Gastrocnemius medialis (tissue), 4 donors: Measurements from ENCODE around the gene LGMN. TPM values are rescaled to one million over a fixed set of nuclear protein-coding genes. Genes with fewer than 3 reads are reported as not detected.

Experiments used
- ATAC-seq, 2 donors: fragments of 150-250 bp; one replicate each; pipeline ENCODE4 v1.9.1; 2016
- DNase-seq, 2 donors: peaks; one replicate each; pipeline ENCODE4 v3.0.0-alpha.2; 2019
- H3K27ac ChIP-seq, 4 donors: fragments of 200-600 bp; sonication (generic); 1 replicate in 1 of 4; 2 replicates in 3 of 4; pipeline ENCODE4 v1.5.1; 2016 to 2018; ENCODE audit warnings: mild to moderate bottlenecking in 2 of 4, moderate library complexity in 1 of 4
- H3K27me3 ChIP-seq, 3 donors: fragments of 200-600 bp; sonication (generic) in 2 of 3; 1 replicate in 1 of 3; 2 replicates in 2 of 3; pipeline versions ENCODE4 v1.5.1 to v1.6.0; 2016 to 2019; ENCODE audit warnings: mild to moderate bottlenecking in 1 of 3, moderate library complexity in 1 of 3
- H3K36me3 ChIP-seq, 2 donors: fragments of 200-600 bp; sonication (generic) in 1 of 2; one replicate each; pipeline ENCODE4 v1.5.1; 2017 to 2018
- H3K4me1 ChIP-seq, 2 donors: fragments of 200-600 bp; sonication (generic) in 1 of 2; one replicate each; pipeline ENCODE4 v1.5.1; 2016 to 2017; ENCODE audit warnings: mild to moderate bottlenecking in 2 of 2
- H3K4me3 ChIP-seq, 4 donors: fragments of 200-600 bp; sonication (generic) in 3 of 4; 1 replicate in 1 of 4; 2 replicates in 3 of 4; pipeline ENCODE4 v1.5.1; 2016 to 2019; ENCODE audit warnings: mild to moderate bottlenecking in 2 of 4
- H3K9me3 ChIP-seq, 3 donors: fragments of 200-600 bp; sonication (generic) in 2 of 3; 1 replicate in 1 of 3; 2 replicates in 2 of 3; pipeline ENCODE4 v1.5.1; 2016 to 2019
- POLR2A ChIP-seq, 2 donors: fragments of 450-650 bp; IDR thresholded peaks; one replicate each; pipeline ENCODE4 v1.6.1; 2017; ENCODE audit warnings: antibody characterized with exemption in 2 of 2, mild to moderate bottlenecking in 2 of 2, moderate library complexity in 2 of 2
- in situ Hi-C, 4 donors: fragments of 200-750 bp; cut with MboI; loops; one replicate each; pipeline versions ENCODE4 v1.15.0 to v1.8.0; 2017; ENCODE audit warnings: low sequenced_read_pairs in 4 of 4
- intact Hi-C: fragments of 100-400 bp; cut with DNase I; formaldehyde crosslinking; loops from one replicate; pipeline ENCODE4 v1.15.1; 2023; ENCODE audit warnings: low total_unique reads
- total RNA-seq, 4 donors: library from RNA; depleted of rRNA; stranded (reverse); fragments of >200 nt; gene quantifications; one replicate each; pipeline versions ENCODE4 v1.1.0 to v1.2.3, GENCODE V29; 2016
- TF ChIP-seq, protein P1 (sequence below), 5 experiments: fragments of 450-650 bp in 3 of 5; fragments of 200-600 bp in 2 of 5; sonication (generic) in 2 of 5; IDR thresholded peaks in 4 of 5; conservative IDR thresholded peaks in 1 of 5; 1 replicate in 4 of 5; 2 replicates in 1 of 5; pipeline ENCODE4 v1.5.1; 2016 to 2019; ENCODE audit warnings: antibody characterized with exemption in 5 of 5, mild to moderate bottlenecking in 3 of 5, moderate library complexity in 3 of 5

LGMN gene
- total RNA-seq, 4 donors from 2014 or later, result 53.5 to 78.5 (median 62.8) TPM

DNA sequence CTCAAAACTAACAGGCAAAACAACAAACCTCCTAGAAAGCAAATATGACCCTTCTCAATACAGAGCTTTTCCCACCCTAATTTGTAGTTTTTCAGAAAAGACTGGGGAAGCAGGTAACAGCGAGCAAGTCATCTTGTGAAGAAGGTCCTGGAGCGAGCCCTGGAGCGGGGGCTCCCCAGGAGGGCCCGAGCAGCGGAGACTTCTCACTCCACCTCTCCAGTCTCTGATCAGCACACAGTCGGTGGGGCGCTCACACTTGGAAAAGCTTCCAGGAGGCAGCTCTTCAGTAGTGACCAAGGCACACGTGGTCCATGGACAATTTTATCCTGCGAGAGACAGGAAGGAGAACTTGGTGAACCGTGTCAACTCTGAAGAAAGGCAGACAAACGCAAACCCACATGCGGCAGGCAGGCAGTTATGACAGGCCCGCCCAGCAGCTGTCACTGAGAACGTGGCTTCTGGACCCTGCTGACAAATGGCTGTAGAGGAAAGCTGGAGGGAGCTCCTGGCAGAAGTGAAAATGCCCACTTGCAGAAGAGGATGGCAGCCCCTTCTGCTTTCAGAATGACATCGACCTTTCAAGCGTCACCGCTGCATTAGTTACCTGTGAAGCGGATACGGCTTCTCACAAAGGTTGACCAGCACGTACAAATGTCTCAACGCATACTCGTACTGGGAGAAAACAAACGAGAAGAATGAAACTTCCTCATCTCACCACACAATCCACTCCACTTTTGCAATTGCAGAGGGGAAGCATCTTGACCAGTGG, 44.2 kb downstream of the LGMN start:
- peak in 1 of 2 donors; percentile 41 for DNase-seq
- no peaks in the 10 kb centered on the region for H3K4me1 ChIP-seq
- ATAC-seq, result no peak
- H3K27me3 ChIP-seq, result no peaks in the 10 kb centered on the region
- intact Hi-C loops, result no loop called here
- H3K27ac ChIP-seq, result no peak overlapping the region
- no peaks in the 10 kb centered on the region for H3K9me3 ChIP-seq
- TF ChIP-seq POLR2A (IDR thresholded peaks at IDR 0.05), result no peak
- TF ChIP-seq, protein P1, sequence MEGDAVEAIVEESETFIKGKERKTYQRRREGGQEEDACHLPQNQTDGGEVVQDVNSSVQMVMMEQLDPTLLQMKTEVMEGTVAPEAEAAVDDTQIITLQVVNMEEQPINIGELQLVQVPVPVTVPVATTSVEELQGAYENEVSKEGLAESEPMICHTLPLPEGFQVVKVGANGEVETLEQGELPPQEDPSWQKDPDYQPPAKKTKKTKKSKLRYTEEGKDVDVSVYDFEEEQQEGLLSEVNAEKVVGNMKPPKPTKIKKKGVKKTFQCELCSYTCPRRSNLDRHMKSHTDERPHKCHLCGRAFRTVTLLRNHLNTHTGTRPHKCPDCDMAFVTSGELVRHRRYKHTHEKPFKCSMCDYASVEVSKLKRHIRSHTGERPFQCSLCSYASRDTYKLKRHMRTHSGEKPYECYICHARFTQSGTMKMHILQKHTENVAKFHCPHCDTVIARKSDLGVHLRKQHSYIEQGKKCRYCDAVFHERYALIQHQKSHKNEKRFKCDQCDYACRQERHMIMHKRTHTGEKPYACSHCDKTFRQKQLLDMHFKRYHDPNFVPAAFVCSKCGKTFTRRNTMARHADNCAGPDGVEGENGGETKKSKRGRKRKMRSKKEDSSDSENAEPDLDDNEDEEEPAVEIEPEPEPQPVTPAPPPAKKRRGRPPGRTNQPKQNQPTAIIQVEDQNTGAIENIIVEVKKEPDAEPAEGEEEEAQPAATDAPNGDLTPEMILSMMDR (IDR thresholded peaks at IDR 0.05 in 4 of 5, conservative IDR thresholded peaks at IDR 0.05 in 1 of 5), result no peak
- H3K4me3 ChIP-seq, result no peak overlapping the region
- in situ Hi-C loops, result no loop called here
- H3K36me3 ChIP-seq, result peaks cover 3 to 52% of the 10 kb centered on the region in 2 donors

- H3K36me3 ChIP-seq, result peaks cover 3 to 47% of the 10 kb centered on the region in 2 donors
- in situ Hi-C loops, result no loop called here
- intact Hi-C loops, result no loop called here
These were observed 44.9 kb downstream of the LGMN start for GRCh38 chr14:92703516-92703915.

DNA sequence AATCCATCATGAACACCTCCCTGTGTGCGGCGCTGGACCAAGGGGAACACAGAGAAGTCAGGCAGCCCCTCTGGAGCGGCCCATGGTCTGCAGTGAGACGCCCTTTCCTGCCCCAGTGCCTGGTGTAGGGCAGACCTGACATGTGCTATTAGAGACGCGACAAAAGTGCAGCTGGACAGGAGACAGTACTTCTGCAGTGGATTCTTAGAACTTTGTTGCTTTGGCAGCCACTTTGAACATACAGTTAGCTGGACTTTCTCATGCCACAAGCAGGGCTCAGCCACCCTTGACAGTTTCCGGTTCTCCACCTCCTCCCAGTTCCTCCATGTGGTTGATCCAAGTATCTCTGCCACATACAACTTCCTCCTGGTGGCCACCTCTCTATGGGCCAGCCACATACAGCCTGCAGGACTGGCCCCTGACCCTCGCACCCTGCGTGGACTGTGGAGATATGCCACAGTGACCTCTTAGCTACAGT, 45.9 kb downstream of the LGMN start:
- no peak overlapping the region for H3K4me3 ChIP-seq
- no peaks in the 10 kb centered on the region for H3K9me3 ChIP-seq
- no peak for DNase-seq
- H3K36me3 ChIP-seq, result peaks cover 3 to 44% of the 10 kb centered on the region in 2 donors
- no peak overlapping the region for H3K27ac ChIP-seq
- intact Hi-C loops, result no loop called here
- no peaks in the 10 kb centered on the region for H3K4me1 ChIP-seq
- H3K27me3 ChIP-seq, result no peaks in the 10 kb centered on the region
- TF ChIP-seq POLR2A (IDR thresholded peaks at IDR 0.05), result no peak
- TF ChIP-seq, protein P1 (IDR thresholded peaks at IDR 0.05 in 4 of 5, conservative IDR thresholded peaks at IDR 0.05 in 1 of 5), result no peak
- ATAC-seq, result no peak
- in situ Hi-C loops, result no loop called here

More at GRCh38 chr14:92703516-92703915, 44.9 kb downstream of the LGMN start:
- DNase-seq (no peak), ATAC-seq (no peak)
- Histone ChIP-seq H3K4me1 (no peaks in the 10 kb centered on the region), H3K27me3 (no peaks in the 10 kb centered on the region), H3K9me3 (no peaks in the 10 kb centered on the region), H3K4me3 (no peak overlapping the region), H3K27ac (no peak overlapping the region)
- TF ChIP-seq, protein P1 (IDR thresholded peaks at IDR 0.05 in 4 of 5, conservative IDR thresholded peaks at IDR 0.05 in 1 of 5), result no peak
- TF ChIP-seq POLR2A (IDR thresholded peaks at IDR 0.05), result no peak

- H3K36me3 ChIP-seq, result peaks cover 3 to 38% of the 10 kb centered on the region in 2 donors
- H3K4me1 ChIP-seq, result no peaks in the 10 kb centered on the region
- H3K4me3 ChIP-seq, result no peak overlapping the region
- H3K9me3 ChIP-seq, result no peaks in the 10 kb centered on the region
- intact Hi-C loops (no loop called here), in situ Hi-C loops (no loop called here)
- ATAC-seq (no peak), DNase-seq (no peak)
- TF ChIP-seq, protein P1 (IDR thresholded peaks at IDR 0.05 in 4 of 5, conservative IDR thresholded peaks at IDR 0.05 in 1 of 5), result no peak
- no peak for TF ChIP-seq POLR2A (IDR thresholded peaks at IDR 0.05)
- H3K27ac ChIP-seq, result no peak overlapping the region
- H3K27me3 ChIP-seq, result no peaks in the 10 kb centered on the region
These were observed 46.6 kb downstream of the LGMN start for GRCh38 chr14:92701826-92702225.
